Progenitor cell of endocrine pancreas (in vitro differentiated cells): ENCODE results near the gene ALPL. TPM values are rescaled to one million over a fixed set of nuclear protein-coding genes. Genes with fewer than 3 reads are reported as not detected.
"Not testable (repeated sequence)": the region's sequence is repeated elsewhere in the genome, so short reads cannot be mapped to it uniquely, and the experiment has no call there.

Experiments used
- DNase-seq: peaks from one replicate; pipeline ENCODE4 v3.0.0; 2021; ENCODE audit warnings: low spot score; ENCODE audit not compliant: unreplicated experiment
- H3K27ac Mint-ChIP-seq: 2 replicates; pipeline ENCODE4 v1.8.0; 2021; ENCODE audit warnings: mild to moderate bottlenecking, moderate library complexity, mixed read lengths
- H3K27me3 Mint-ChIP-seq: 2 replicates; pipeline ENCODE4 v1.8.0; 2021; ENCODE audit warnings: mixed read lengths
- H3K36me3 Mint-ChIP-seq: 2 replicates; pipeline ENCODE4 v1.8.0; 2022; ENCODE audit warnings: mixed read lengths; ENCODE audit not compliant: insufficient read depth
- H3K4me1 Mint-ChIP-seq: 2 replicates; pipeline ENCODE4 v1.8.0; 2021; ENCODE audit warnings: low read depth, mixed read lengths
- H3K4me3 Mint-ChIP-seq: 2 replicates; pipeline ENCODE4 v1.8.0; 2021; ENCODE audit warnings: low read depth, mild to moderate bottlenecking, moderate library complexity, mixed read lengths
- H3K9me3 Mint-ChIP-seq: 2 replicates; pipeline ENCODE4 v1.8.0; 2021; ENCODE audit warnings: low read depth, mixed read lengths
- total RNA-seq: library from RNA; stranded (reverse); gene quantifications from 2 replicates; pipeline ENCODE4 v1.2.1, GENCODE V29; 2021
- TF ChIP-seq, protein P1 (sequence below): fragments of 200-600 bp; sonication (generic); IDR thresholded peaks from one replicate; pipeline ENCODE4 v1.5.0; 2021; ENCODE audit warnings: antibody characterized with exemption, mild to moderate bottlenecking; ENCODE audit not compliant: unreplicated experiment

Gene ALPL
- total RNA-seq, 1 donor from 2014 or later: 18.8 TPM

DNA sequence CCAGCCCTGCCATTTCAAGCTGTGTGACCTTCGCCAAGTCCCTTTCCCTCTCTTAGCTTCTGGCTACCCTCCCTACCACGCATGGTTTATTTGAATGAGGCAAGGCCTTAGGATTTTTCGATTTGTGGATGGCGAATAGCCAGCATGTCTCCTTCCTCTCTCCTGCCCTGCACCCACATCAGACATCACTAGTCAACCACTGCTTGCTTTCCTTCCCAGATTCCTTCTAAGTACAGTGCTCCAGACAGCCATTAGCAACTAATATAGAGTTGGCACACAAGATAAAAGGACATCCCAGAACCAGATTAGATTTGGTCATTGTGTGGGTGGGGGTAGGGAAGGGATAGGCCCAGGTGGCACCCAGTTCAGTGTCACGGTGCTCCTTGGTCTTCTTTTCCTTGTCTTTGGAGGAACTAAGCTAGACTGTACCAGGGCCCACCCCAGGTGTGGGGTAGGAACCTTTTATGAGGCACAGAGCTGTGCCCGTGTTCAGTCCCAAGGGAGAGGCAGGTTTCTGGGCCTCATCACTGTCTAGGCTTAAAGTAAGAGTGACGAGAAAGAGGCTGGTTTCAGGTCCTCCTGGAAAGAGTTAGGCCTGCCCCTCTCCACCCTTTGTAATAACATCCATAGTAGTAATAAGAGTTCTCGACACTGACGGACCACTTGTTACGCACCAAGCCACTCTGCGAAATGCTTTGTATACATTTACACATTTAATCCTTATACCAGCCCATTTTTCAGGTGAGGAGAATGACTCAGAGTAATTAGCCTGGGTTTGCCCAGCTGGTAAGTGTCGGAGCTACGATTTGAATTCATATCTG is 8.6 kb downstream of the ALPL start:
- H3K4me3 Mint-ChIP-seq: no peak overlapping the region
- DNase-seq: no peak
- no peak overlapping the region for H3K27ac Mint-ChIP-seq
- no peaks in the 10 kb centered on the region for H3K27me3 Mint-ChIP-seq
- no peaks in the 10 kb centered on the region for H3K36me3 Mint-ChIP-seq
- H3K9me3 Mint-ChIP-seq: no peaks in the 10 kb centered on the region
- TF ChIP-seq, protein P1, sequence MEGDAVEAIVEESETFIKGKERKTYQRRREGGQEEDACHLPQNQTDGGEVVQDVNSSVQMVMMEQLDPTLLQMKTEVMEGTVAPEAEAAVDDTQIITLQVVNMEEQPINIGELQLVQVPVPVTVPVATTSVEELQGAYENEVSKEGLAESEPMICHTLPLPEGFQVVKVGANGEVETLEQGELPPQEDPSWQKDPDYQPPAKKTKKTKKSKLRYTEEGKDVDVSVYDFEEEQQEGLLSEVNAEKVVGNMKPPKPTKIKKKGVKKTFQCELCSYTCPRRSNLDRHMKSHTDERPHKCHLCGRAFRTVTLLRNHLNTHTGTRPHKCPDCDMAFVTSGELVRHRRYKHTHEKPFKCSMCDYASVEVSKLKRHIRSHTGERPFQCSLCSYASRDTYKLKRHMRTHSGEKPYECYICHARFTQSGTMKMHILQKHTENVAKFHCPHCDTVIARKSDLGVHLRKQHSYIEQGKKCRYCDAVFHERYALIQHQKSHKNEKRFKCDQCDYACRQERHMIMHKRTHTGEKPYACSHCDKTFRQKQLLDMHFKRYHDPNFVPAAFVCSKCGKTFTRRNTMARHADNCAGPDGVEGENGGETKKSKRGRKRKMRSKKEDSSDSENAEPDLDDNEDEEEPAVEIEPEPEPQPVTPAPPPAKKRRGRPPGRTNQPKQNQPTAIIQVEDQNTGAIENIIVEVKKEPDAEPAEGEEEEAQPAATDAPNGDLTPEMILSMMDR: no peak
- no peaks in the 10 kb centered on the region for H3K4me1 Mint-ChIP-seq

DNA sequence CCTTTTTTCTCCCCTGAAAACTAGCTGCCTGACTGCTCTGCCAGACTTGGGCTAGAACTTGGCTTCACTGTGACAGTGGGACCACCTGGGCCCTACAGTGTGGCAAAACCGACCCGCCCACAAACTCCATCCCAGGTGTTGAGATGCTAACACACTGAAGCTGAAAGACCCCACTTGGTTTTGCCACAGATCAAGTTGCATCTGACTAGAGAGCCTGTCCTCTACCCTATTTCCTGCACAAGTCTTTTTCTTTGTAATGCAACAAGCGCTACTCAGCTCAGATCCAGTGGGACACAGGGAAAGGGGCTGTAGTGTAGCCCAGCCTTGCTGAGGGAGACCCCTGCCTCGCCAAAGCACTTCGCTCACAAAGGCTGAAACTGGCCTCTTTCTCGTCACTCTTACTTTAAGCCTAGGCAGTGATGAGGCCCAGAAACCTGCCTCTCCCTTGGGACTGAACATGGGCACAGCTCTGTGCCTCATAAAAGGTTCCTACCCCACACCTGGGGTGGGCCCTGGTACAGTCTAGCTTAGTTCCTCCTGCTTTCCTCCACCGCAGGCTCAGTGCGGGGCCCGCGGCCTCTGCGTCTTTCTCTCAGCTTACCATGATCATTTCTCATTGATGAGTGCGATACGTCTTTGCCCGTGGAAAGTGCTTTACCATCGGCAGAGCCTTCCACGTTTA is 9.7 kb downstream of the ALPL start:
- Mint-ChIP-seq H3K36me3 (no peaks in the 10 kb centered on the region), H3K9me3 (no peaks in the 10 kb centered on the region), H3K4me3 (no peak overlapping the region), H3K27me3 (no peaks in the 10 kb centered on the region), H3K27ac (peak overlapping the region; percentile 52), H3K4me1 (no peaks in the 10 kb centered on the region)
- DNase-seq: no peak
- TF ChIP-seq, protein P1: no peak

- H3K27me3 Mint-ChIP-seq, H3K36me3 Mint-ChIP-seq, H3K27ac Mint-ChIP-seq, H3K9me3 Mint-ChIP-seq, DNase-seq, H3K4me1 Mint-ChIP-seq, H3K4me3 Mint-ChIP-seq: not testable (repeated sequence)
These were observed 10.4 kb downstream of the ALPL start for GRCh38 chr1:21519486-21520070.

DNA sequence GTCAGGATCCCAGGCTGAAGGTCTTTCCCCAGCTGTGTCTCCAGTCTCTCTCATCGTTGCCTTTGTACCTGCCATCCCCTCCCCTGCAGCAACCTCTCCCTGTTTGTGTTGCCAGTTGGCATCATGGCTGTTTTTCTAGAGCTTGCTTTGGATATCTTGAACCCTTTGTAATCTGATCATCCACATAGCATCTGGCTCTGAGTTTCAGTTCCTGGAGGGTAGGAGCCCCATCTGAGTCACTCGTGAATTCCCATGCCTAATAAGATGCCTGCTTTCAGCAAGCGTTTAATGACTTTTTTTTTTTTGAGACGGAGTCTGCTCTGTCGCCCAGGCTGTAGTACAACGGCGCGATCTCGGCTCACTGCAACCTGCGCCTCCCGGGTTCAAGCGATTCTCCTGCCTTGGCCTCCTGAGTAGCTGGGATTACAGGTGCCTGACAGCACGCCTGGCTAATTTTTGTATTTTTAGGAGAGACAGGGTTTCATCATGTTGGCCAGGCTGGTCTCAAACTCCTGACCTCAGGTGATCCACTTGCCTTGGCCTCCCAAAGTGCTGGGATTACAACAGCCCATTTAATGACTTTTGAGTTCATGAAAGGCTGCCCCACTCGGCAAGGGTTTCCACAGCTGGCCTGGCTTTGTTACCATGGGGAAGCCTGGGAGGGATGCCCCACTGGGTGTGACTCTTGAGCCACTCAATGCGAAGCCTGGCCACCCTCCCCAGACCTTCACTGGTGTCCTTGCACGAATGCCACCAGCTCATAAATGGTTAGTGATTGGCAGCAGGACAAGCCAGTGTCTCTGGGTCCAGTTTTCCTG is 11.9 kb downstream of the ALPL start:
- Mint-ChIP-seq H3K27me3 (no peaks in the 10 kb centered on the region), H3K4me1 (peaks cover 2% of the 10 kb centered on the region), H3K9me3 (no peaks in the 10 kb centered on the region), H3K4me3 (no peak overlapping the region), H3K27ac (no peak overlapping the region), H3K36me3 (no peaks in the 10 kb centered on the region)
- TF ChIP-seq, protein P1: no peak
- no peak for DNase-seq

- TF ChIP-seq, protein P1: no peak
- H3K27me3 Mint-ChIP-seq: no peaks in the 10 kb centered on the region
- no peaks in the 10 kb centered on the region for H3K9me3 Mint-ChIP-seq
- no peak overlapping the region for H3K4me3 Mint-ChIP-seq
- H3K4me1 Mint-ChIP-seq: peaks cover 2% of the 10 kb centered on the region
- no peak overlapping the region for H3K27ac Mint-ChIP-seq
- no peaks in the 10 kb centered on the region for H3K36me3 Mint-ChIP-seq
- DNase-seq: no peak
These were observed 12.5 kb downstream of the ALPL start for GRCh38 chr1:21521717-21522060.
